Calu3 (cell line): Measurements from ENCODE around the gene SERPINE1. TPM values are rescaled to one million over a fixed set of nuclear protein-coding genes. Genes with fewer than 3 reads are reported as not detected.

Experiments
- BruUV-seq: library from RNA; stranded (reverse); fragments of 400-500 nt; replicated peaks from 2 replicates; lab custom pipeline; 2021; lab: Mats Ljungman, UMichigan
- CTCF ChIA-PET: fragments of 300-600 bp; sonication (Branson Sonifier 250); formaldehyde crosslinking; loops from one replicate; lab custom pipeline; 2022; ENCODE audit warnings: antibody characterized with exemption; lab: Charles Lee
- DNase-seq: peaks from one replicate; pipeline ENCODE4 v3.0.0; 2022
- H3K27ac Mint-ChIP-seq: one replicate; pipeline ENCODE4 v1.8.0; 2022; ENCODE audit warnings: mixed read lengths; ENCODE audit not compliant: unreplicated experiment
- H3K27me3 Mint-ChIP-seq: one replicate; pipeline ENCODE4 v1.8.0; 2022; ENCODE audit warnings: mixed read lengths; ENCODE audit not compliant: unreplicated experiment
- H3K36me3 Mint-ChIP-seq: one replicate; pipeline ENCODE4 v1.8.0; 2022; ENCODE audit warnings: mild to moderate bottlenecking, moderate library complexity, mixed read lengths; ENCODE audit not compliant: insufficient read depth, unreplicated experiment
- H3K4me1 Mint-ChIP-seq: one replicate; pipeline ENCODE4 v1.8.0; 2022; ENCODE audit warnings: mild to moderate bottlenecking, low read depth, mixed read lengths; ENCODE audit not compliant: unreplicated experiment
- H3K4me3 Mint-ChIP-seq: one replicate; pipeline ENCODE4 v1.8.0; 2022; ENCODE audit warnings: mild to moderate bottlenecking, low read depth, moderate library complexity, mixed read lengths; ENCODE audit not compliant: unreplicated experiment
- H3K9me3 Mint-ChIP-seq: one replicate; pipeline ENCODE4 v1.8.0; 2022; ENCODE audit warnings: low read depth, mixed read lengths; ENCODE audit not compliant: unreplicated experiment
- intact Hi-C: fragments of 100-400 bp; cut with micrococcal nuclease; formaldehyde crosslinking; loops from one replicate; pipeline ENCODE4 v1.10.0; 2022; ENCODE audit not compliant: unreplicated experiment
- total RNA-seq: library from RNA; stranded (reverse); gene quantifications from 2 replicates; pipeline ENCODE4 v1.2.3, GENCODE V29; 2022
- TF ChIP-seq, protein P1 (sequence below): fragments of 200-600 bp; IDR thresholded peaks from one replicate; pipeline ENCODE4 v1.8.0; 2022; ENCODE audit warnings: antibody characterized with exemption; ENCODE audit not compliant: unreplicated experiment

SERPINE1 gene
- total RNA-seq, 1 experiment from 2014 or later: 1.1 TPM

DNA sequence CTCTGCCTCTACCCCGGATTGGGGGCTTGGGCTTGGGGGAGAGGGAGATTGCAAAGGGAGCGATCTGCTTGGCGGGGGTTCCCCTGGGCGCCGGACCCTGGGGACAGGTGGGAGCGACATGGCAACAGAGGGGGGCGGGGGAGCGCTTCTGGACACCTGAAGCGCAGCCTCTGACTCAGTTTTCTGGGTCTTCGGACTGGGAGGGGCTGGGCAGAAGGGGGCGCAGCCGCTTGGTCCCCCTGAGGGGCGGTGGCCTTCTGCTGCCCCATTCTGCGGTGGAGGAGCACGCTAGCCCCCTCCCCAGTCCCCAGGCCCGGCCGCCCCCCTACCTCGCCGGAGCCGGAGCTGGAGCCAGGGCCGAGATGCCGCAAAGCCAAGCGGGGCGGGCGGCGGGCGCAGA lies 52.8 kb downstream of the SERPINE1 start:
- H3K36me3 Mint-ChIP-seq: peaks cover 9% of the 10 kb centered on the region
- no TSS peak for BruUV-seq
- TF ChIP-seq, protein P1, sequence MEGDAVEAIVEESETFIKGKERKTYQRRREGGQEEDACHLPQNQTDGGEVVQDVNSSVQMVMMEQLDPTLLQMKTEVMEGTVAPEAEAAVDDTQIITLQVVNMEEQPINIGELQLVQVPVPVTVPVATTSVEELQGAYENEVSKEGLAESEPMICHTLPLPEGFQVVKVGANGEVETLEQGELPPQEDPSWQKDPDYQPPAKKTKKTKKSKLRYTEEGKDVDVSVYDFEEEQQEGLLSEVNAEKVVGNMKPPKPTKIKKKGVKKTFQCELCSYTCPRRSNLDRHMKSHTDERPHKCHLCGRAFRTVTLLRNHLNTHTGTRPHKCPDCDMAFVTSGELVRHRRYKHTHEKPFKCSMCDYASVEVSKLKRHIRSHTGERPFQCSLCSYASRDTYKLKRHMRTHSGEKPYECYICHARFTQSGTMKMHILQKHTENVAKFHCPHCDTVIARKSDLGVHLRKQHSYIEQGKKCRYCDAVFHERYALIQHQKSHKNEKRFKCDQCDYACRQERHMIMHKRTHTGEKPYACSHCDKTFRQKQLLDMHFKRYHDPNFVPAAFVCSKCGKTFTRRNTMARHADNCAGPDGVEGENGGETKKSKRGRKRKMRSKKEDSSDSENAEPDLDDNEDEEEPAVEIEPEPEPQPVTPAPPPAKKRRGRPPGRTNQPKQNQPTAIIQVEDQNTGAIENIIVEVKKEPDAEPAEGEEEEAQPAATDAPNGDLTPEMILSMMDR: no peak
- H3K4me1 Mint-ChIP-seq: no peaks in the 10 kb centered on the region
- CTCF ChIA-PET: no interaction called here
- H3K9me3 Mint-ChIP-seq: no peaks in the 10 kb centered on the region
- H3K4me3 Mint-ChIP-seq: no peak overlapping the region
- intact Hi-C loops: no loop called here
- no peak overlapping the region for H3K27ac Mint-ChIP-seq
- no peak for DNase-seq
- peaks cover 74% of the 10 kb centered on the region for H3K27me3 Mint-ChIP-seq

DNA sequence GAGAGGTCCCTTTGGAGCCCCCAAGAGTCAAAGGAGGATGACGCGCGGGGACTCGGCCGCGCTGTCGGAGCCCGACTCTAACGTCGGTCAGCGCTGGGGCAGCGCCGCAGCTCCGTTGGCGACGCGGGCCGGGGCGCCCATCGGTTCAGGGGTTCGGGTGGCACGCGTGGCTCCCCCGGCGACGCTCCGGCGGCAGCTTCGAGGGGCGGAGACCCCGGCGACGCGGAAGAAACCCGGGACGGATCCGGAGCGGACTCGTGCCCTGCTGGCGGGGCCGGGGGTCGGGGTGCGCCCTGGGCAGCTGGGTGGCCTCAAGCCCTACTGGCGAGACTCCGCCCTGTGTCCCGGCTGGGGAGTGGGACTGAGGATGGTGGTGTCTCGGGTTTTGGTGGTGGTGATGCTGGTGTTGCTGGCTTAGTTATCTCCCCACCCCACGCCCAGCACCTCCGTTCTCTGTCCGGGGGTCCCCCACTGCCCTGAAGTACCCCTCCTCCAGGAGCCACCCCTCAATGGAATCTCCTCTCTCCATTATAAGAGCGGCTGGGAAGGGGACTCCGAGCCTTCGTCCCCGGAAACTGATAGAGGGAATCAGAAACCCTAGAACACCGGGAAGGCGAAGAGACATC lies 53.3 kb downstream of the SERPINE1 start, which contains the start of gene NAT16:
Gene NAT16, minus strand, starts transcription at position 164 of the 626 bp plus-strand sequence. CDS start 5,486 bp downstream, outside the sequence.
- no peak within 1 kb of the TSS for H3K4me3 Mint-ChIP-seq
- CTCF ChIA-PET: no interaction called here
- peaks cover 74% of the 10 kb centered on the region for H3K27me3 Mint-ChIP-seq
- TF ChIP-seq, protein P1: no peak
- no peaks in the 10 kb centered on the region for H3K9me3 Mint-ChIP-seq
- no peaks in the 10 kb centered on the region for H3K4me1 Mint-ChIP-seq
- intact Hi-C loops: no loop called here
- no peak within 1 kb of the TSS for H3K27ac Mint-ChIP-seq
- BruUV-seq: no TSS peak
- H3K36me3 Mint-ChIP-seq: peaks cover 9% of the 10 kb centered on the region
- DNase-seq: no peak

DNA sequence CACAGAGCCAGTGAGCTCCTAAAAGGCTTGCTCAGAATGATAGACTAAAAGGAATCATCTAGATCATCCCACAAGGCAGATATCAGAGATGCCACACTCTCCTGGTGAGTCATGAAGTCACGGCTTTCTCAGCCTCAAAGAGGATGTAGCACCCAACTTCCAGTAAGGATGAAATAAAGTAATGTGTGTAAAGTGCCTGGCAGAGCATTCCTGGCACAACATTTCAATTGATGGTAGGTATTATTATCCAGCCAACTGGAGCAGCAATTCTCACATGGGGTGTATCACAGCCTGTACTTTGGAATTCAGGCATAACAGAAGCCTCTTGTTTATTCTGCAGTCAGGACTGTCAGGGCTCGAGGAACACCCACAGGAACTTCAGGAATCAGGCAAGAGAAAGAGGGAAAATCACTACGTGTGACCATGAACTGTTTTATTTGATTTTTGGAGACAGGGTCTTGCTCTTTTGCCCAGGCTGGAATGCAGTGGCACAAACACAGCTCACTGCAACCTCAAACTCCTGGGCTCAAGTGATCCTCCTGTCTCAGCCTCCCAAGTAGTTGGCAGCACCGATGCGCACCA lies 58.4 kb downstream of the SERPINE1 start:
- Mint-ChIP-seq H3K27ac (no peak overlapping the region), H3K4me3 (no peak overlapping the region), H3K27me3 (peaks cover 23% of the 10 kb centered on the region), H3K9me3 (no peaks in the 10 kb centered on the region), H3K4me1 (no peaks in the 10 kb centered on the region), H3K36me3 (peaks cover 9% of the 10 kb centered on the region)
- intact Hi-C loops: no loop called here
- CTCF ChIA-PET: no interaction called here
- no TSS peak for BruUV-seq
- no peak for DNase-seq
- TF ChIP-seq, protein P1: no peak

DNA sequence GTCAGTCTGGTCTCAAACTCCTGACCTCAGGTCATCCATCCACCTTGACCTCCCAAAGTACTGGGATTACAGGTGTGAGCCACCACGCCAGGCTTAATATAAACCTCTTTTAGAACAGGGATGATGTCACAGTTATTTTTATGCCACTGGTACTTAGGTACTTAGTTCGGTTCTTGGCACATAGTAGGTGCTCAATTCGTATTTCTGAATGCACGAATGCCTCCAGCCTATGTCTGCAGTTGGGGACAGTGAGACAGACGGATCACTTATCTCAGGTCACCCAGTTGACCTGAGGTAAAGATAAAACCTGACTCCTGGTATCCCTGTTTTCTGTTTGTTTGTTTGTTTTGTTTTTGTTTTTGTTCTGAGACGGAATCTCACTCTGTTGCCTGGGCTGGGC lies 59.3 kb downstream of the SERPINE1 start:
- intact Hi-C loops: no loop called here
- TF ChIP-seq, protein P1: no peak
- Mint-ChIP-seq H3K36me3 (peaks cover 9% of the 10 kb centered on the region), H3K4me1 (no peaks in the 10 kb centered on the region), H3K27ac (no peak overlapping the region), H3K4me3 (no peak overlapping the region), H3K9me3 (no peaks in the 10 kb centered on the region), H3K27me3 (peaks cover 15% of the 10 kb centered on the region)
- CTCF ChIA-PET: interaction anchor here (0.6 to 0.7 kb wide), 3 partner anchors 18 to 50 kb away, joined by 3 to 5 read pairs (median 4); no protein-coding TSS in a partner anchor
- no TSS peak for BruUV-seq
- DNase-seq: no peak
